ENCODE results near the gene CCDC195. TPM values are rescaled to one million over a fixed set of nuclear protein-coding genes. Genes with fewer than 3 reads are reported as not detected.

CCDC195 gene
- total RNA-seq, 1 experiment from 2014 or later, result not detected

- Mint-ChIP-seq H3K36me3 (ENCODE audit: insufficient read depth in 1 of 3, low read depth in 3 of 3) (no peaks in the 10 kb centered on the region), H3K9me3 (no peaks in the 10 kb centered on the region), H3K27ac (no peak overlapping the region), H3K4me3 (no peak overlapping the region), H3K4me1 (no peaks in the 10 kb centered on the region), H3K27me3 (ENCODE audit: low read depth) (no peaks in the 10 kb centered on the region)
- no peaks in the 10 kb centered on the region for H3K23me2 ChIP-seq (ENCODE audit: insufficient read length, low read depth, low read length, poor library complexity, severe bottlenecking)
- H2BK120ac ChIP-seq (ENCODE audit: low read depth, low read length, poor library complexity, severe bottlenecking), result no peak overlapping the region
- H4K20me1 ChIP-seq (ENCODE audit: control insufficient read depth, insufficient read depth, insufficient read length), result no peaks in the 10 kb centered on the region
- no peak overlapping the region for H4K5ac ChIP-seq (ENCODE audit: insufficient read length, low read depth, low read length)
- H3K9ac ChIP-seq (ENCODE audit: extremely low read depth, insufficient read length, low read length), result no peak overlapping the region
- no peaks in the 10 kb centered on the region for H3K4me1 ChIP-seq (ENCODE audit: insufficient read depth, low read length)
- H3K9me3 ChIP-seq (ENCODE audit: control insufficient read depth, low read depth, low read length), result no peaks in the 10 kb centered on the region
- no peak overlapping the region for H3T11ph ChIP-seq (ENCODE audit: low read length)
- H2AK5ac ChIP-seq (ENCODE audit: insufficient read length, low read length), result no peak overlapping the region
- H3K56ac ChIP-seq (ENCODE audit: insufficient read length, low read depth, low read length), result no peak overlapping the region
- no peak overlapping the region for H2BK12ac ChIP-seq (ENCODE audit: insufficient read length, low read depth, low read length)
- no peak overlapping the region for H3K4ac ChIP-seq (ENCODE audit: low read depth, low read length)
- no peak overlapping the region for H3K14ac ChIP-seq (ENCODE audit: insufficient read depth, low read length)
- WGBS (ENCODE audit: extremely low coverage, insufficient read length, low lambda C conversion rate), result no CpG with 5 or more reads among the region's 2 CpGs
- H3K27ac ChIP-seq (ENCODE audit: insufficient read length, low read depth, low read length), result no peak overlapping the region
- no peak overlapping the region for H2AFZ ChIP-seq (ENCODE audit: low read length)
- no peak for TF ChIP-seq CTCF (conservative IDR thresholded peaks at IDR 0.05)
- no peak overlapping the region for H2BK15ac ChIP-seq (ENCODE audit: low read depth, low read length)
- H3K4me2 ChIP-seq (ENCODE audit: insufficient read depth, insufficient read length, low read length), result no peak overlapping the region
- H3K23ac ChIP-seq (ENCODE audit: insufficient read length, low read depth, low read length), result no peak overlapping the region
- H4K91ac ChIP-seq (ENCODE audit: insufficient read length, low read depth, low read length), result no peak overlapping the region
- no peak overlapping the region for H4K8ac ChIP-seq (replicated peaks; ENCODE audit: insufficient read length, low read depth, low read length)
- no peaks in the 10 kb centered on the region for H3K79me2 ChIP-seq (ENCODE audit: insufficient read depth, low read length)
- DNase-seq, result no peak
- no peak overlapping the region for H2BK5ac ChIP-seq (ENCODE audit: insufficient read length, low read length)
- no peak overlapping the region for H3K18ac ChIP-seq (ENCODE audit: insufficient read length, low read depth, low read length)
- H2BK20ac ChIP-seq (ENCODE audit: low read depth, low read length, poor library complexity, severe bottlenecking), result no peak overlapping the region
- no peaks in the 10 kb centered on the region for H3K79me1 ChIP-seq (ENCODE audit: insufficient read depth, low read depth, low read length, poor library complexity, severe bottlenecking)
- no peaks in the 10 kb centered on the region for H3K27me3 ChIP-seq (ENCODE audit: insufficient read depth, low read length)
Measured at GRCh38 chr2:224690868-224691267, 25.3 kb downstream of the CCDC195 start.

All from H9 (cell line).